ENCODE results near the gene RHBDL1. TPM values are rescaled to one million over a fixed set of nuclear protein-coding genes. Genes with fewer than 3 reads are reported as not detected.

The RHBDL1 gene
- total and polyA plus RNA-seq, 9 of the 15 experiments (the other 6 are each of a cell fraction or from before 2014, with no cell fraction given): 0.03 to 5.6 (median 1.3) TPM; not detected in 1

GRCh38 chr16:675884-676564 is 553 bp downstream of the RHBDL1 start:
- peak overlapping the region; percentile 52 for H3K4me3 ChIP-seq
- 47% methylated on average over 17 of the region's 25 CpGs for WGBS (ENCODE audit: insufficient coverage, low coverage, missing lambda C conversion rate)
- in situ Hi-C loops (cut with MboI) (loop anchor here (10.0 kb wide), 1 partner anchor 281 kb away; the partner anchor contains the start of gene NME4), intact Hi-C loops (cut with micrococcal nuclease) (loop anchor here (5.0 kb wide), 1 partner anchor 39 kb away; the partner anchor contains the start of gene METTL26)
- peak overlapping the region; percentile 79 for H3K4me2 ChIP-seq (ENCODE audit: insufficient read depth, low read length)
- peaks cover 8% of the 10 kb centered on the region; the same call in 1 of the 2 replicates for H4K20me1 ChIP-seq (replicated peaks; ENCODE audit: control insufficient read depth, insufficient read depth, low read length)
- H3K79me2 ChIP-seq (ENCODE audit: control insufficient read depth, insufficient read depth, low read length): peaks cover 14% of the 10 kb centered on the region
- peaks cover 43% of the 10 kb centered on the region for H3K36me3 ChIP-seq (ENCODE audit: control insufficient read depth, insufficient read depth, low read length)
- H3K27ac ChIP-seq (ENCODE audit: extremely low read depth, low read depth, low read length): peak overlapping the region; percentile 72; the same call in 2 of the 3 replicates
- no peaks in the 10 kb centered on the region for H3K9me3 ChIP-seq (replicated peaks; ENCODE audit: control insufficient read depth, insufficient read depth, low read depth, low read length)
- BruUV-seq (replicated peaks): no TSS peak
- peak overlapping the region; percentile 32 to 93; a peak in 3 of 4 replicates for H3K9ac ChIP-seq (ENCODE audit: insufficient read depth in 1 of 2, low read depth in 2 of 2, low read length in 2 of 2)
- no peaks in the 10 kb centered on the region for H3K27me3 ChIP-seq (ENCODE audit: control insufficient read depth in 2 of 2, insufficient read depth in 2 of 2, low read length in 2 of 2)
- no peaks in the 10 kb centered on the region for H3K9me1 ChIP-seq (ENCODE audit: control insufficient read depth, insufficient read depth, low read length)
- FAIRE-seq (no peak), ATAC-seq (no peak), DNase-seq (ENCODE audit: extremely low read depth in 1 of 4, low spot score in 3 of 4) (no peak)
- H2AFZ ChIP-seq (ENCODE audit: low read depth, low read length): peak overlapping the region; percentile 65
- peaks cover 22 to 96% of the 10 kb centered on the region in 2 experiments for H3K4me1 ChIP-seq (replicated peaks in 1 of 2; ENCODE audit: control insufficient read depth in 2 of 2, insufficient read depth in 2 of 2, low read length in 2 of 2)
- CTCF ChIA-PET (ENCODE audit: low intra/inter-chr PET ratio): no interaction called here
- POLR2A ChIA-PET: interaction anchor here (0.7 to 1.7 kb wide), 6 partner anchors 8 to 280 kb away, joined by 3 to 6 read pairs (median 4); partner anchors contain the start of gene JMJD8
- TF ChIP-seq CSDE1 (IDR thresholded peaks at IDR 0.05): no peak
- TF ChIP-seq, protein P1, sequence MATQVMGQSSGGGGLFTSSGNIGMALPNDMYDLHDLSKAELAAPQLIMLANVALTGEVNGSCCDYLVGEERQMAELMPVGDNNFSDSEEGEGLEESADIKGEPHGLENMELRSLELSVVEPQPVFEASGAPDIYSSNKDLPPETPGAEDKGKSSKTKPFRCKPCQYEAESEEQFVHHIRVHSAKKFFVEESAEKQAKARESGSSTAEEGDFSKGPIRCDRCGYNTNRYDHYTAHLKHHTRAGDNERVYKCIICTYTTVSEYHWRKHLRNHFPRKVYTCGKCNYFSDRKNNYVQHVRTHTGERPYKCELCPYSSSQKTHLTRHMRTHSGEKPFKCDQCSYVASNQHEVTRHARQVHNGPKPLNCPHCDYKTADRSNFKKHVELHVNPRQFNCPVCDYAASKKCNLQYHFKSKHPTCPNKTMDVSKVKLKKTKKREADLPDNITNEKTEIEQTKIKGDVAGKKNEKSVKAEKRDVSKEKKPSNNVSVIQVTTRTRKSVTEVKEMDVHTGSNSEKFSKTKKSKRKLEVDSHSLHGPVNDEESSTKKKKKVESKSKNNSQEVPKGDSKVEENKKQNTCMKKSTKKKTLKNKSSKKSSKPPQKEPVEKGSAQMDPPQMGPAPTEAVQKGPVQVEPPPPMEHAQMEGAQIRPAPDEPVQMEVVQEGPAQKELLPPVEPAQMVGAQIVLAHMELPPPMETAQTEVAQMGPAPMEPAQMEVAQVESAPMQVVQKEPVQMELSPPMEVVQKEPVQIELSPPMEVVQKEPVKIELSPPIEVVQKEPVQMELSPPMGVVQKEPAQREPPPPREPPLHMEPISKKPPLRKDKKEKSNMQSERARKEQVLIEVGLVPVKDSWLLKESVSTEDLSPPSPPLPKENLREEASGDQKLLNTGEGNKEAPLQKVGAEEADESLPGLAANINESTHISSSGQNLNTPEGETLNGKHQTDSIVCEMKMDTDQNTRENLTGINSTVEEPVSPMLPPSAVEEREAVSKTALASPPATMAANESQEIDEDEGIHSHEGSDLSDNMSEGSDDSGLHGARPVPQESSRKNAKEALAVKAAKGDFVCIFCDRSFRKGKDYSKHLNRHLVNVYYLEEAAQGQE (IDR thresholded peaks at IDR 0.05; ENCODE audit: borderline replicate concordance): no peak
- TF ChIP-seq, protein P1 (CRISPR knock-in tag; IDR thresholded peaks at IDR 0.05; ENCODE audit: low read depth): no peak
- TF ChIP-seq RBM14 (IDR thresholded peaks at IDR 0.05; ENCODE audit: borderline replicate concordance, insufficient read depth, low read depth, low read length): 0 out of 2 replicates have a peak, but pooled peaks have one; percentile 47
- 0 out of 2 replicates have a peak, but pooled peaks have one; percentile 6 for TF ChIP-seq KAT7 (CRISPR knock-in tag; IDR thresholded peaks at IDR 0.05; ENCODE audit: borderline replicate concordance)
- TF ChIP-seq PURB (CRISPR knock-in tag; IDR thresholded peaks at IDR 0.05; ENCODE audit: low read depth): no peak
- TF ChIP-seq ZNF696 (CRISPR knock-in tag; conservative IDR thresholded peaks at IDR 0.05): no peak
- 0 out of 2 replicates have a peak, but pooled peaks have one; percentile 10 for TF ChIP-seq ARID4B (CRISPR knock-in tag; IDR thresholded peaks at IDR 0.05)

All from K562 (cell line).